NCI-H748 treated with DMSO at 0.1 percent for 48 hours (cell line): ENCODE results near the gene VWF.

Experiments
- DNase-seq: peaks from one replicate; lab custom pipeline; 2025; lab: John Stamatoyannopoulos, UW

VWF gene

DNA sequence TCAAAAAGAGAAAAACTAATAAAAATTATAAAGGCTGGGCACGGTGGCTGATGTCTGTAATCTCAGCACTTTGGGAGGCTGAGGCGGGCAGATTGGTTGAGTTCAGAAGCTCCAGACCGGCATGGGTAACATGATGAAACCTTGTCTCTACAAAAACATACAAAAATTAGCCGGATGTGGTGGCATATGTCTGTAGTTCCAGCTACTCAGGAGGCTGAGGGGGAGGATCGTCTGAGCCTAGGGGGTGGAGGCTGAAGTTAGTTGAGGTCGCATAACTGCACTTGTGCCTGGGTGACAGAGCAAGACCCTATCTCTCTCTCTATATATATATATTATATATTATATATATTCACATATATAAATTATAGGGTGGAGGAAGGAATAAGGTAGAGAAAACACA, 146.9 kb downstream of the VWF start:
- no peak for DNase-seq

DNA sequence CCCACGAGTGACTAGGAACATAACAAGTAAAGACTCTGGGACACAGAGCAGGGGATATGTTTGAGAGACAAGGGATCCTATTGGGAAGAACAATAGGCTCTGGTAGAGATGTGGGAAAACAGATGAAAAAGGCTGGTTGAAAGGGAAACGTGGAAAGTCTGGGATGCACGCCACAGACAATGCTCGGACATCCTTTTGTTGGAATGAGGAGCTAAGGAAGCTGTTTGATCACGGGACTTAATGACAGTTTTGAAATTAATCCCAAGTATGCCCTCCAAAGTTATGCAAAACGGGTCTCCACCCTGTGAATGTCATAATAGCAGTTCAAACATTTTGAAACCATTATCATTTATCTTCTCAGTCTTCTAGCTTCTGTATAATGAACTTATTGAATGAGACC, 147.8 kb downstream of the VWF start:
- DNase-seq, result no peak

DNA sequence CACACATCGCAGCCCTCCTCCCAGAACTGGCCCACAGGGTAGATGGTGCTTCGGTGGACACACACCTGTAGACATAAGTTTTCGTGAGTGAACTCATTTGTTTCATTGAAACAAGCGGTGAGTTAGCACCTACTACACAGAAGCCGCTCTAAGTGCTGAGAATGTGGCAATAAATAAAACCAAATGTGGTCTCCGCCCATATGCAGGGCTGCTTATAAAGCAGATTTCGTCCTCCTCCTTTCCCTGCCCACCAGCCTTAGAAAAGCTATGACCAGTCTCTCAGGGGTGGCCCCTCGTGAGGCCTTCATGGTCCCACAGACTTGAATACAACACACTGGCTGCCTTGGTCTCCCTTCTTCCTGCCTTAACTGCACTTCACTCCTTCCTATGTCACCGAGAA, 148.3 kb downstream of the VWF start:
- DNase-seq, result no peak

DNA sequence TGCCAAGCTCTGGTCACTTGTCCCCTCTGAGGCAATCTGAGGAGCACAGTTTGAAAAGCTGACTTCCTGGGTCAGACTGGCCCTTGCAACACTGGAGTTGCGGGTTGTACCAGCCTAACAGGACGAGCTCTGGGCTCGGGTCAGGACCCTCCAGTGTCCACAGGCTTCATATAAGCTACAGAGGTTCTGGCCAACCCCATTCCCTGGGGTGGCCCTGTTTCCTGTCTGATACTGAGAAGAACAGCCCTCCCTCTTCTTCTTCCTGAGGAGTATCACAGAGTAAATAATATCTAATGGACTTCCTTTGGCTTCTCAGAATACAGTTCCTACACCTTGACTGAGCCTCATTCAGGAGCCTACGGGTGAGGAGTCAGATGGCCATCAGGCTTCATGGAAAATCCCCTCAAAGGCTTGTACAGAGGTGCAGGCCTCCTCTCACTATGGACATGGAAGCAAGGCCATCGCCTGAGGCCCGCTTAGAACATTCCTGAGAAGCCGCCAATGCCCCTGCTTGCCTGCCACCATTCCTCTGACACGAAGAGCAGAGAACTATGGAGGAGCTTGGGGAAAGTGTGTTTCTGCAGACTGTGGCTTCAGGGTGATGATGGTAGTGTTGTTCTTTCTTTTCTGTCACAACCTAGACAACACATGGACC, 150.9 kb downstream of the VWF start:
- DNase-seq, result no peak

DNA sequence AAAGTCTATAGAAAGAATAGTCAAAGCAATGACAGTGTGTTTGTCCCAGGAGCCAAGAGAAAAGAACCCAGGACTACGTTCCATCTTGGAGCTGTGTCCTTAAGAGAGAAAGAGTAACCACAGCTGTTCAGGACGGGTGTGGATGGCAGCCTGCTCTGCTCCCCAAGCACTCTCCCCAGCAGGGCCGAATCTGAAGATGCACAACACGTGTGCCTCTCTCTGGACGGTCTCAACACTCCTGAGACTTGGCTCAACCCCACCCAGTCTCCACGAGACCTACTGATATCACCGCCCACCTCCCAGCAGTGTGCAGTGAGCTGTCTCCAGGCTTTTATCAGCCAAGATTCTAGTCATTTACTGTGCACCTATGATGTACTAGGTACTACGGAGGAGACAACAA, 152.1 kb downstream of the VWF start:
- DNase-seq, result no peak

DNA sequence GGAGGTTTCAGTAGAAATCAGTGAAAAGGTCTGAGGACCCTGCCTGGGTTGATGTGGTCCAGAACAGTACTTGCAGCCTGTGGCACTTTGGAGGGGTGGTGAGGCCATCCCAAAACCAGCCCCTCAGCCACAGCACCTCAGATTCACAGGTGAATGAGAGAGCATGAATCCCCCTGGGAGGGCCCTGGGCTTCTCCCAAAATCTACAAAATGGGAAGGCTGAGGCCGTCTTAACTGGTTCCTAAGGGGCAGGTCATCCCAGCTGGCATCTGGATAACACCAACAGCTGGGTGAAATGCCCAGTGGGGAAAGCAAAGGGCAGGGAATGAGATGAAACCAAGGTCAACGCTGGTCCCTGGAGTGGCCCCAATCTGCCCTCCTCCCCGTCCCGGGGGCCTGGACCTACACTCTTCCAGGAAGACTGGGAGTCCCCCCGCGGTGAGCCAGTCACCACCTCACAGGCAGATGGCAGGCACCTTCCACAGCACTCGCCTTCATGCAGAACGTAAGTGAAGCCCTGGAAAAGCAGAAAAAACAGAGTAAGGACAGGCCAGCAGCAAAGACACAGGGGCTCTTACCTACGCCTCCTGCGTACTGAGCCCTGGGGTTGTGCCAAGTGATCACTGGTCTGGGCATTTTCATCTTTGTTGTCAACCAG, 153.1 kb downstream of the VWF start:
- DNase-seq, result no peak

DNA sequence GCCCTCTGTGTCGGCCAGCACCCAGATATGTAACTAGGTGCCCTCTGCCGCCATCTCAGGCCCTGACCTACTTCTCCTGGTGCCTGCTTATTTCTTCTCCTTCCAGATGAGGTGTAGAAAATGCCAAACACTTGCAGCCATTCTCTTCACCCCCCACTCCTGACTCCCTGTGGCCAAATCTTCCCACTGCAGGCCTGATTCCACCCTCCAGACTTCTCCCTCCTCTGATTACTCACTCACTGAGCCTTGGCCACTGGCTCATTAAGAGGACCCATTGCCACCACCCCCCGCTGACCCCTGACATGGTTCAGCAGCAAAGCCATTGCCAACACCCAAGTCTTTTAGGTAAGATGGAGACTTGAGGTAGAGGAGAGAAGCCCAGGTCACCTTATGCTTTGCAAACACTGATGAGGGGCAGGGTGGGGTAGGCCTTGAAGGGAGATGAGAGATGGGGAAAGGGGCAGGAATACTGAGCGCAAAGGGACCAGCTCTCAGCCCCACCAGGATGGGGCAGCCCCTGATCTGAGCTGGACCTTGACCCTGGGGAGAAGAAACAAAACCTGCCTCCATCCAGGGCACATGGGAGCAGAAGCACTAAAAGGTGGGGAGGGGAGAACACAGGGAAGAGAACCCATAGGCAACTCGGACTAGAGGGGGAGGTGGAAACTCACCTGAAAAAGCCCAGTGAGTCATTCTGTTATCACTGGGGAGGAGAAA, 154.3 kb downstream of the VWF start:
- no peak for DNase-seq

DNA sequence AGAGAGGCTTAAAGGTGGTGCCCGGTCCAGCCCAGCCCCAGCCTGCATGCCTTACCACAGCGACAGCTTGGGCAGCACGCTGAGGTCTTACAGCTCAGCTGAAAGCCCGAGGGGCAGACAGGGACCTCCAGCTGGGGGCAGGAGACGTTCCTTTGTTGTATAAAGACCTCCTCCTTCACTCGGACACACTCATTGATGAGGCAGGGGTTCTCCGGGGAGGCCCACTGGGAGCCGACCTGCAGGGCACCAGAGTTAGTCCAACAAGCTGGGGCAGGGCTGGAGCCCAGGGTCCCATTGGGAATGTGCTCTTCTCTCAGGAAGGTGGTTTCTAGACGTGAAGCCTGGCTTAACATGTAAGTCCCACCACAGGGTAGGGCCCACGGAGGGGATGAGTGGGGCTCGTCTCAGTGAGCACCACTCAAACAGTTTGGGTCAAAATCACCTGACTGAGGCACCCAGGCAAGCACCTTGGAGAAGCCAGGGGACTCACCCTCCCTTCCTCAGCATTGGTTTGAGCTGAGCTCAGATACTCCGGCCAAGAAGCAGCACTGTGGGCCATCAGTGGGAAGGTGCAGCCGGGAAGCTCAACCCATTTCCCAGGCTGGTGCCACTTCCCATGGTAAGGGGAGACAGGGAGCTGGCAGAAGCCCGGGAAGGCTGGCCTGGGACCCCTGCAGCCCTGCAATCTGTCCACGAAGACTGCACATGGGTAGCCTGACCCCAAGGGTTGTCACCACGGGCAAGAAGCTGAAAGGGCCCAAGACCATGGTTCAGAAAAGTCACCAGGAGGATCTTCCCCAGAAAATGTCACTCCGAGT, 155.1 kb downstream of the VWF start:
- no peak for DNase-seq

DNA sequence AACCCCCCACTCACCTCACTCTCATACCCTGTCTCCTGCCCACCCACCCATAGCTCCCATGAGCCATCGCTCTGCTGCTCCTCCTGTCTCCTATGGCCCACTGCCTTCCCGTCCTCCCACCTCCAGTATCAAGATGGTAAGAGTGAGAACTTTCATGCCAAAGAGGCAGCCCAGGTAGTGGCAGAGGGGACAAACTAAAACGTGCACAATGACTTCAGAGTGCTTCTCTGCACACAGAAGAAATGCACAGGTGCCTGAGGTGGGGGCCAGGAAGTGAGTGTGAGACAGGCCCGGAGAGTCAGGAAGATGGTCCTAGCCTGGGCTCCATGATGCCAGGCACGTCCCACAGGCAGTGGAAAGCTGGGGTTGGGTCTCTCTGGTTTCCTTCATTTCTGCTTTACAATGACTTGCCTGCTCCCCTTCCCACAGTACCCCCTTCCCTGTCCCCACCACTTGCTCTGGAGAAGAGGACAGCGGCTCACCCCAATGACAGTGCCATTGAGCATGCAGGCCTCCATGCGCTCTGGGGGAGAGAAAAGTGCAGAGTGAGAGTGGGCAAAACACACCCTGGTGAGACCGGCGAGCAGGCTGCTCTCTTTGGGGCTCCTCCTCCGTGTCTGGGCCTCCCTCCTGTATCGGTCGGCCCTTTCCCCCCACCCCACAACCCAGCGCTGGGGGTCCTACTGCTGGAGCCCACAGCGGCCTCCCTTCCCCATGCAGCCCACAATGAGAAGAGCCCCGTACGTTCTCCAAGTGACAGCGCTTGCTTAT, 156.6 kb downstream of the VWF start:
- no peak for DNase-seq

DNA sequence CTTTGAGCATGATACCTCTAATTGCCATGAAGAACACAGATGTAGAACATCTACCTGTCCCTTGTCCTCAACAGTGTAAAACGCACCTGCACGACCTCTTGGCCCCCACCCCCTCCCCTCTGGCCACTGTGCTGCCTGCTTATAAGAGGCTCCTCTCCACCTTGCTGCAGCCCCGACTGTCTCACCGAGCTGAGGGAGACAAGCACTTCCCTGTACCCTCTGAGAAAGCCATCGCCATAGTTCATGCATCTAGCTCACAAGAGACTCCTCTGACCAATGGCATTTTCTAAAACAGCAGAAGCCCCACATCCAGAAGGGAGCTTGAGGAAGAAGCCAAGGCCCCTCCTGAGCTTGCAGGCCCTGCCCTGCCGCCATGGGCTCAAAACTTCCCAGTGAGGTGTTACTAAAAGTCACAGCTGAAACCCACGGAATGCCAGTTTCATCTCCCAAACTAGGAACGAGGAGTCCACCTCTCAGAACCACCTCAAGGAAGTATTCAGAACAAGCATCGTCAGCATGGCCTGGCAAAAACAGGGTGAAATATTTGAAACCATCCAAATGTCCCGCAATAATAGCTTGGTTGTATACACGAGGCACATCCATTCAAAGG, 157.9 kb downstream of the VWF start:
- DNase-seq, result no peak

DNA sequence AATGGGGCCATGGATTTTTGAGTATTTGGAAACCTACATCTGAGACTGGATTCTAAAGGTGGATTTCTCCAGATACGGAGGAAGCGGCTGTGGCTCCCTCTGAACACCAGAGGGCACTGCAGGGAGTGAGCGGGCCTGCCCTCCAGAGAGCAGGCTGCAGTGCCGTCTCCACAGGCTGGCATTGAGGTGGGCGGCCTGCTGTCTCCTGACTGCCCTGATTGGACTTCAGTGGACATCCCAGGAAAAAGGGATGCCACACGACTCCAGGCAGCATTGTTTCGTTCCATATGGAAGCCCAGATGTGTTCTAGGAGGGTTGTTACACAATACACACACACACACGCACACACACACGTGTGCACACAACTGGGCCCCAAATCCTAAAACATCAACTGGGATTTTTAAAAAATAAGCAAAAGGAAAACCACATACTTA, 158.5 kb downstream of the VWF start:
- DNase-seq, result peak; percentile 0

DNA sequence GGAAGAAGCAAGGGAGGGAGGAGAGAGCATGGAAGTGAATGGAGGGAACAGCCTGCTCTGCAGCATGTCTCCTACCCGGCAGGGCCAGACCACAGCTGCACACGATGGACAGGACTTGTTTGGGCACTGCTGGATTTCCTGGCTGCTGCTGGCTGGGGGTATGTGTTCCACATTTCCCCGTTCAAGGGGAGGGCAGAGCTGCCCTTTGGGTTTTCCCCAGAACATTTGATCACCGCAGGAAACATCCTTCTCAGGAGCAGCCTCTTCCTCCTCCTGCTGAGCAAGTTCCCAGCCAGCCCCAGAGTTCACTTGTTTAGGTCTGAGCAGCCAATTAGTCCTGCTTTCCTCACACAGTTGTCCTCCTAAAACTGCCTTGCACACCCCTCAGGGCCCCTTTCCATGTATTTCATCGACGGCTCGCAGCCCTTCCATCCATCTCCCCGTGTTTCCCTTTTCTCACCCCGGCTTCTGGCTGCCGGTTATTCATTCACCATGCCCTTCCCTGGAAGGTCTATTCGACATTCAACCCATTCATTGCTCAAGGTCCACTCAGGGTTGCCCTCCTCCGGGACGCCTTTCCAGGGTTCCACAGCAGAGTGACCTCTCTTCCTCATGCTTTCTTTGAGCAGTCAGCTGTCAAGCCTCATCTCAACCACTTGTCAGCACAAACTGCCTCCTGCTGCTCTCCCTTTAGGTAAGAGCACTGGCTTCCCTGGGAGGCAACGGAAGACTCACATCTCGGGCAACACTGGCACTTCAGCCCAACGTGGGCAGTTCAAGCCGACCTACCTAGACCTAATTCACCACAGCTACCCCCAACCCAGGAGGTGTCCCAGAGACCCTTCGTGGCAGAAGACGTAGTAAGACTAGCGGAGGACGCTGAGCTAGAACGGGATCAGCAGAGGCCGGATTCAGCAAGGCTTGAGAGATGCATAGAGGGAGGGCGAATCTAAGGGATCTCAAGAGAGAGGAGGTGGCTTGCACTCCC, 159.3 kb downstream of the VWF start:
- no peak for DNase-seq

DNA sequence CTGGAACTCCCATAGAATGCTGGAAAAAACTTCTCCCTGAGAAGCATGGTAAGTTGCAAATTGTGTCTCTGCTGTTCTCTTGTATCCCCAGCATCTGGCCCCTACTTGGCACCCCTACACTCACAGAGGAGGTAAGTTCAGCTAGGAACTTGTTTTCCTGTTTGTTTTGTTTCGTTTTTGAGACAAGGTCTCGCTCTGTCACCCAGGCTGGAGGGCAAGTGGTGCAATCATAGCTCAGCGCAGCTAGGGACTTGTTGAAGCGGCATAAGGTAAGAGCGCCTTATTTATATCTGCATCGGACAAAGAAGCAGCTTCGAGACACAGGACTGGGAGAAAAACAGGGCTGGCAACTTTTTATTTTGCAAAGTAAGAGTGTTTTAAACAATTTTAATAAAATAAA, 161.0 kb downstream of the VWF start:
- DNase-seq, result no peak

DNA sequence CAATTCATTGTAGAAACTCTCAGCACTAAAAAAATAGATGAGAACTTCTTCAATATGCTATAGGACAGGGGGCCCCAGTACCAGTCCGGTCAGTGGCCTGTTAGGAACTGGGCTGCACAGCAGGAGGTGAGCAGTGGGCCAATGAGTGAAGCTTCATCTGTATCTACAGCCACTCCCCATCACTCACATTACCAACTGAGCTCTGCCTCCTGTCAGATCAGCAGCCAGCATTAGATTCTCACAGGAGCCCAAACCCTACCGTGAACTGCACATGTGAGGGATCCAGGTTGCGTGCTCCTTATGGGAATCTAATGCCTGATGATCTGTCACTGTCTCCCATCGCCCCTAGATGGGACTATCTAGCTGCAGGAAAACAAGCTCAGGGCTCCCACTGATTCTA, 163.7 kb downstream of the VWF start:
- no peak for DNase-seq

DNA sequence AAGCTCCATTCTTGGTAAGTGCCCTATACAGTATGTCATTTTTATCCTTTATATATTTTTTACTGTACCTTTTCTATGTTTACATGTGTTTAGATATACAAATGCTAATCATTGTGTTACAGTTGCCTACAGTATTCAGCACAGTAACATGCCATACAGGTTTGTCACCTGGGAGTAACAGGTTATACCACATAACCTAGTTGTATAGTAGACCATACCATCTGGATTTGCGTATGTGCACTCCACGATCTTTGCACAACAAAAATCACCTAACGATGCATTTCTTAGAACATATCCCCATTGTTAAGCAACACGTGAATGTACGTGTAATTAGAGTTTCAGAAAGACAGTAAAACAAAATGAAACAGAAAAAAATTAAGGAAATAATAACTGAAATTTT, 167.5 kb downstream of the VWF start:
- DNase-seq, result no peak

DNA sequence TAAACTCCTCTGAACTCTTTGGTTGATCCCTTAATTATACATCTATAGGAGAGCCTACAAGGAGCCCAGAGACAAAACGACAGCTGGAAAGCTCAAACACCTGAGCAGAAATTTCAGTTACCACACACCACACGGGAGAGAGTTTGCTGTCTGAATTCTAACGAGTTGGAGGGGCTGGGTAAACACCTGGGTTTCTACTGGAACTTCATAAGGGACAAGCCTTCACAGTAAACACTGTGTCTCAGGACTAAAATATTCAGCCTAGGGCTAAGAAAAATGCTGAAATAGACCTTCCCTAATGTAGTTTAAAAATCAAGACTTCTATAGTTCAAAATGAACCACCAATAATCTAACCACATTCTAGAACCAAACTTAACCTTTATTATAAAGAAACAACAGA, 169.8 kb downstream of the VWF start:
- DNase-seq, result no peak

DNA sequence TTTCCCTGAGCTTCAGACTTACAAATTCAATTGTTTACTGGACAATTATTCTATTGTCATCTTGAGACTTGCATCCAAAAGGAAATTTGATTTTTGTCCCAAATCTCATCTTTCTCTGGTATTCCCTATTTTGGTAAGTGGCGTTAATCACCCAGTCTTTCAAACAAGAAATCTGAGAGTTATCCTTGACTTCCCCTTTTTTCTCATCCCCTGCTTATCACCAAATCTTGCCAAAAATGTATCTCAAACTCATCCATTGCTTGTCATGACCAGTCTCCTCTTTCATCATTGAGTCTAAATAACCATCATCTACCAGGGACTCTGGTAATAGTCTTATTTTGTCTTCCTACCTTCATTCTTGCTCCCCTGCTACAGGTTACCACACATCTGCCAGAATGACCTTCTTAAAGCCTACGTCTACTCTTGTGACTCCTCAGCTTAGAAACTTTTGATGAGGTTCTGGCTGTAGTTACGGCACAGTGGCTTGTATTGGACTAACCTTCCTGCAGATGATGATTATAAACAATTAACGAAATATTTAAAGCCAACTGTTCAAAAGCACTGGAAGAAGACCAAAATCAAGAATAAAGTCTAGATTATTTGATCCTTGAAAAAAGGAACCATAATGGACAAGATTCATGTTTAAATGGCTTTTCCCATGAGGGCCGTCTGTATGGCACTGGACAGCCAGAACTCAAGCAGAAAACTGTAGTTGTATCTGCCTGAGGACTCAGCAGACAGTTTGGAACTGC, 170.5 kb downstream of the VWF start:
- DNase-seq, result no peak

DNA sequence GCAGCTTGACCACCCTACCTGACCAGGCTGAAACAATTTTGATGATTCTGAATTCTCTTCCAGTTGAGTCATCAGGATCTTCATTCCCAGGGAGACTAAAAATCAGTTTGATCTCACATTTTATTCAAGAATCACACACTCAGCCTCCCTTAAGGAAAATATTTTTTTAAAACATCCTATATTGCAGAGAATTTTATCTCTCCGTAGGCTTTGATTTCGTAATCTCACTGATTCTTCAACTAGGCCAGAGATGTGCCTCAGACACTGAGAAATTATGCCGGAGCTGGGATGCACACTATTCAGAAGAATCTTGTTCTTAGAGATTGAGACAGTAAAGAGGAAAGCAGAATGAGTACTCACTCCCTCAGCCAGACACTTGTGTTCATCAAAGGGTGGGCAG, 172.4 kb downstream of the VWF start:
- DNase-seq, result no peak

DNA sequence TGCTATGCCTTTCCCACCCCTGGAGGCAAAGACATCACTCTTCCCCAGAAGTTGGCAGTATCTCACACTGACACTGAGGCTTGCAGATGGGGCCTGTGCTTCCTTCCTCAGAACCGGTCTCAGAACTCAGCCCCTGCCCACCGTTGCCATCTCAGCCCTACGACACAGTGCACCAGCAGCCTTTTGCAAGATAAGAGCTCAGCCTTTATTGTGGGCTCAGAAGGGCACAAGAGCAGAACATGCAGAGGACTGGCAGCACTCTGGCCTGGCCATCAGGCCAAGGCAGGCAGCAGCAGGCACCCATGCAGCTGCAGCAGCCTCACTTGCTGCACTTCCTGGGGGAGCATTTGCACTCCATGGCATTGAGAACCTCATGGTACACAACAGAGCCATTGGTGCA, 175.8 kb downstream of the VWF start:
- no peak for DNase-seq
